NCI-H1694 (cell line): Measurements from ENCODE around the gene PAM.
"Not testable (repeated sequence)": the region's sequence is repeated elsewhere in the genome, so short reads cannot be mapped to it uniquely, and the experiment has no call there.

Experiments
- DNase-seq: peaks from one replicate; lab custom pipeline; 2025; lab: John Stamatoyannopoulos, UW

PAM gene

GRCh38 chr5:102751903-102752376, 3.2 kb upstream of the PAM start:
- DNase-seq, result not testable (repeated sequence)

- no peak for DNase-seq
These were observed 977 bp upstream of the PAM start for GRCh38 chr5:102753889-102754766.

- DNase-seq, result peak; percentile 11
These were observed 724 bp downstream of the PAM start for GRCh38 chr5:102755686-102756371.

GRCh38 chr5:102758576-102758975, 3.5 kb downstream of the PAM start:
- DNase-seq, result no peak

- peak; percentile 4 for DNase-seq
These were observed 4.2 kb downstream of the PAM start for GRCh38 chr5:102759289-102759688.

- no peak for DNase-seq
These were observed 4.6 kb downstream of the PAM start for GRCh38 chr5:102759700-102760099.

- DNase-seq, result no peak
These were observed 5.7 kb downstream of the PAM start for GRCh38 chr5:102760815-102761214.

GRCh38 chr5:102762095-102762534, 7.0 kb downstream of the PAM start:
- no peak for DNase-seq

- DNase-seq, result no peak
These were observed 7.6 kb downstream of the PAM start for GRCh38 chr5:102762562-102763227.

- DNase-seq, result no peak
These were observed 8.6 kb downstream of the PAM start for GRCh38 chr5:102763734-102764133.

GRCh38 chr5:102764381-102765004, 9.4 kb downstream of the PAM start:
- no peak for DNase-seq

GRCh38 chr5:102765350-102765749, 10.2 kb downstream of the PAM start:
- DNase-seq, result no peak

- DNase-seq, result no peak
These were observed 11.4 kb downstream of the PAM start for GRCh38 chr5:102766295-102767090.

GRCh38 chr5:102767862-102768261, 12.8 kb downstream of the PAM start:
- DNase-seq, result no peak

- no peak for DNase-seq
These were observed 15.7 kb downstream of the PAM start for GRCh38 chr5:102770803-102771202.

GRCh38 chr5:102771435-102771834, 16.3 kb downstream of the PAM start:
- no peak for DNase-seq

GRCh38 chr5:102772273-102772672, 17.2 kb downstream of the PAM start:
- no peak for DNase-seq

GRCh38 chr5:102773133-102773532, 18.0 kb downstream of the PAM start:
- no peak for DNase-seq

GRCh38 chr5:102775756-102776155, 20.7 kb downstream of the PAM start:
- DNase-seq, result not testable (repeated sequence)

GRCh38 chr5:102777099-102777498, 22.0 kb downstream of the PAM start:
- DNase-seq, result no peak

GRCh38 chr5:102778478-102778877, 23.4 kb downstream of the PAM start:
- DNase-seq, result no peak
